ELF-1 (cell line): ENCODE data around the gene NDUFB11.
A peak's percentile ranks its signal among the peaks of the same experiment; 100 is the strongest.

Experiments
- DNase-seq: peaks from one replicate; pipeline ENCODE4 v3.0.0-alpha.2; 2016; ENCODE audit warnings: low read depth, low spot score

NDUFB11 gene

GRCh38 chrX:47144626-47145394 lies at the start of gene NDUFB11, which contains the start of gene RBM10:
NDUFB11 (minus strand) TSS chrX:47144702; CDS start chrX:47144679, 23 bp downstream.
RBM10 (plus strand) TSS chrX:47145221; CDS start chrX:47147482, 2,261 bp downstream.
- peak; percentile 99 for DNase-seq

GRCh38 chrX:47193475-47194193 lies 49.1 kb upstream of the NDUFB11 start, which contains the start of gene UBA1:
UBA1 (plus strand) TSS chrX:47193829; CDS start chrX:47198803, 4,974 bp downstream.
- peak; percentile 98 for DNase-seq

GRCh38 chrX:47191806-47192401 lies 47.4 kb upstream of the NDUFB11 start:
- DNase-seq: no peak

GRCh38 chrX:47191331-47191730 lies 46.8 kb upstream of the NDUFB11 start:
- peak; percentile 65 for DNase-seq

GRCh38 chrX:47190445-47191269 lies 46.2 kb upstream of the NDUFB11 start:
- DNase-seq: peak; percentile 98

- peak; percentile 41 for DNase-seq
Measured at GRCh38 chrX:47189906-47190305, 45.4 kb upstream of the NDUFB11 start.

- DNase-seq: peak; percentile 32
Measured at GRCh38 chrX:47187106-47187677, 42.7 kb upstream of the NDUFB11 start.

GRCh38 chrX:47186096-47186740 lies 41.7 kb upstream of the NDUFB11 start:
- no peak for DNase-seq

GRCh38 chrX:47185241-47185640 lies 40.7 kb upstream of the NDUFB11 start:
- no peak for DNase-seq

GRCh38 chrX:47184486-47184885 lies 40.0 kb upstream of the NDUFB11 start:
- DNase-seq: no peak

- DNase-seq: no peak
Measured at GRCh38 chrX:47182106-47182700, 37.7 kb upstream of the NDUFB11 start.

- DNase-seq: no peak
Measured at GRCh38 chrX:47181301-47181700, 36.8 kb upstream of the NDUFB11 start.

- DNase-seq: no peak
Measured at GRCh38 chrX:47180346-47180745, 35.8 kb upstream of the NDUFB11 start.

- DNase-seq: no peak
Measured at GRCh38 chrX:47179928-47180255, 35.4 kb upstream of the NDUFB11 start.

GRCh38 chrX:47179221-47179927 lies 34.9 kb upstream of the NDUFB11 start:
- no peak for DNase-seq

- DNase-seq: no peak
Measured at GRCh38 chrX:47178337-47178736, 33.8 kb upstream of the NDUFB11 start.

GRCh38 chrX:47177079-47177478 lies 32.6 kb upstream of the NDUFB11 start:
- no peak for DNase-seq

GRCh38 chrX:47176101-47176740 lies 31.7 kb upstream of the NDUFB11 start:
- DNase-seq: no peak

GRCh38 chrX:47175588-47175980 lies 31.1 kb upstream of the NDUFB11 start:
- DNase-seq: no peak
